HG03097 (cell line): ENCODE measurements around the gene CHST1.

Experiments used
- ATAC-seq: cut with Tn5 transposase; IDR thresholded peaks from one replicate; pipeline ENCODE4 v1.9.1; 2021; ENCODE audit not compliant: unreplicated experiment, low FRiP score

Gene CHST1, protein sequence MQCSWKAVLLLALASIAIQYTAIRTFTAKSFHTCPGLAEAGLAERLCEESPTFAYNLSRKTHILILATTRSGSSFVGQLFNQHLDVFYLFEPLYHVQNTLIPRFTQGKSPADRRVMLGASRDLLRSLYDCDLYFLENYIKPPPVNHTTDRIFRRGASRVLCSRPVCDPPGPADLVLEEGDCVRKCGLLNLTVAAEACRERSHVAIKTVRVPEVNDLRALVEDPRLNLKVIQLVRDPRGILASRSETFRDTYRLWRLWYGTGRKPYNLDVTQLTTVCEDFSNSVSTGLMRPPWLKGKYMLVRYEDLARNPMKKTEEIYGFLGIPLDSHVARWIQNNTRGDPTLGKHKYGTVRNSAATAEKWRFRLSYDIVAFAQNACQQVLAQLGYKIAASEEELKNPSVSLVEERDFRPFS

DNA sequence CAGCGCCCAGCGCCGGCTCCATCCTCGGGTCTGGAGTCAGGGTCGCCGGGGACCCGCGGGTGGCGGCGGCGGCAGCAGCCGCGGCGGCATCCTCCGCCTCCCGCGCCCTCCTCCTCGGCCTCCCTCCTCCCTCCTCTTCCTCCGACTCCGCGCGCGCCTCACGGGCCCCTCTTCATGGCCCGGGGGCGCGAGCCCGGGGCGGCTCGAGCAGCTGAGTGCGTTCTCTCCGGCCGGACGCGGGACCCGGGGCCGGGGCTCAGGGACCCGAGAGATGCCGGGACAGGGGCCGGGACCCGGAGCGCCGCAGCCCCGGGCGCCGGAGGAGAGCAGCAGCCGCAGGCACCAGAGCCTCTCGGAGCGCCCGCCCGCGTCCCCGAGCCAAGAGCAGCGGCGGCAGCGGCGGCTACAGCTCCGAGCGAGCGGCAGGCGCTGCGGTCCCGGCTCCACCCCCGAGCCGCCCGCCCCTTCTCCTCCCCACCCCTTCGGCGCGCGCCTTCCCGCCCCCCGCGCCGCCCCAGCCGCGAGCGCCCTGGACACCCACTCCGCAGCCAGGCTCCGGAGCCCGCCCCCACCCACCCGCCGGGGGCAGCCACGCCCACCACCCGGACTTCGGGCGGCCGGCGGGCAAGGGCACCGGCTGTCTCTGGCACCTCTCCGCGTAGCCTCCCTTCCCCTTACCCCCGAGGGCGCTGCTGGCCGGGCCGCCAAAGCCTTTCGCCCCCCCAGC, at the start of gene CHST1:
Gene CHST1 (minus strand): TSS at position 417 of the 727 bp plus-strand sequence. CDS start 14,699 bp downstream, outside the sequence.
- no peak for ATAC-seq

DNA sequence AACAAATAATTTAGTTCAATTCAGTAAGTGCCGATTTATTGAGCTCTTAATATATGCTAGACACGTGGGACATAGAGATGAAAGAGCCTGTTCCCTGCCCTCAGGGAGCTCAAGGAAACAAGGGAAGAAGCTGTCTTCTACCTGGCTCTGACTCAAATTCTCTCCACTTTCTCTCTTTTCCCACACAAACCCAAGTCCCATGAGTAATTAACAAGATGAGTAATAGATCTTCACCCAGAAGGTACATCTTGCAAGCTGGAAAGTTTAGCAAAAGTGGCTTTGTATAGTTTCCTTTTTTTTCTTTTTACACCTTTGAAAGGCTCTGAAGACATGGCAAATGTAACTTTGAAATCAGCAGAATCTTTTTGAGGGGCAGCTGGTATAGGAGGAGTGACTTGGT, 48.2 kb upstream of the CHST1 start:
- no peak for ATAC-seq

DNA sequence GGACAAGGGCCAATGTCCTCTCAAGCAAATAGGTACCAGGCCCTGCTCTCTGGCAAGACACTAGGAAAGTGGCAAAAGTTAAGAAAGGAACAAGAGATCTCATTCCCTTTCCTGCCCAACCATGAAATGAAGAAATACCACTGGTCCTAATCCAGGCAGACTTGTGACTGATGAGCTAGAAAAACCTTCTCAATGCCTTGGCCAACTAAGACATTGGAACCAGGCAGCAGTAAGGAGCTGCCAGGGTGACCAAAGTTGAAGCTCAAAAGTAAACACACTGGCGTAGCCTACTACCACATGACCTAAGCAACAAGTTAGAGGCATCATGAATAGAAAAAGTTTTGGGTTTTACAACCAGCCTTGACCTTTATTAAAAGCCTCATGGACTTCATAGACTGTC, 45.1 kb upstream of the CHST1 start:
- no peak for ATAC-seq

DNA sequence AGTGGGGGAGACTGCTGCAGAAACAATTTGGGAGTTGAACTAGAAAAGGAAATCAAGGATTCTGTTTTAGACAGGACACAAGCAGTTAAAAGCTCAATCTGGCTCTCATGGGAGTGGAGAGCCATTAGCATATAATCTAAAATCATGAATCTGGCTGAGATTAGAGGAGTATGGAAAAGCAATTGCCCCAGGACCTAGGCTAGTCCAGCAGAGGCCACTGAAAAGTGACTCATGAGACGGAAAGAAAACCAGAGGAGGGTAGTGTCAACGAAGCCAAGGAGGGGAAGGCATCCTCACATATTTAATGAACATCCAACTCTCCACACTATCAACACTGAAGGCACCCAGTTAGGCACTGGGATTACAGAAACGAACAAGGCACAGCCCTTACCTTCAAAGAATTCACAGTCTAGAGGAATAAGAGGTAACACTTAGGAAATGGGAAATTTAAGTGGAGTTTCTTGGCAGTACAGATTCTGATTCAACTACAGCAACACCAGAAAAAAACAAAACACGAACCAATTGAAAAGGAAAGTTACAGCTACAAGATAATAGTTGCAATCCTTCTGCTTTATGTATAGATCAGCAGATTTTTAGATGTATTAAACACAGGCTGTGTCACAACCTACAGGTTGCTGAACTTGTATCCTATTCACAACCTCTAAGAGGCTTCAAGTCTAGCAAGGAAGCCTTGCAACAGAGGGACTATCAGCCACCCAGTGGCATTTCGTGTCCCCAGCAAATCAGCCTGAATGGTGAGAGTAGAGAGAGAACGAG, 43.7 kb upstream of the CHST1 start:
- no peak for ATAC-seq

DNA sequence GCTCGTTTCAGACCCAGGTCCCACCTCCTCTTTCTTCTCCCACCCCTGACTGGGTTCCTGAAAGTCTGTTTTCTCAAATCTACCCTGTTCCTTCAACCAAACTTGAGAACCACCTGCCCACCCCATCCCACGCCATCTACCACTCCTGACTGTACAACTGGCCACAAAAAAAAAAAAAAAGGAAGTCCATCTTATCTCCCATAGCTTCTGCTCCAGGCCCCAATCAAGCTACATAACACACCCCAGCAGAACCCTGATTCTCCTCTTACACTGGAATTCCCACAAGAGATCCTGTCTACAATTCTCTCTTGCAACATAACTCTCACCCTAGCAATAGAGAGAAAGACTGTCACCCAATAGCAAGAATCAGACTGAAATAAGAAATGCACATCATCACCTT, 39.2 kb upstream of the CHST1 start:
- no peak for ATAC-seq

DNA sequence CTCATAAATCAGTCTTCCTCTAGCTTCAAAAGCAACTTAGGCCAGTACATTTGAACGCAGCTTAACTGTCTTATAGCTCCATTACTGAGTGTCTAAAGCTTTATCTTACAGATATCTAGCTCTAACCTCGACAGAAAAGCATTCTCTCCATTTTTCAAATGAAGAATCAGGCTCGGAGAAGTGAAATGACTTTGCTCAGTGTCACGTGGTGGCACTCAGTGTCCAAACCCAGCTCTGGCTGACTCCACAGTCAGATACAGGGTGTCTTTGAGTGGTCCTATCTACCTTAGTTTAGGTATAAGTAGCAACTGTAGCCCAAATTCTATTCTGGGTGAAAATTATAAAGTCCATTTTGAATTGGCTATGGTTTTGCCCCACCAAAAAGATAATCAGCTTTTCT, 38.7 kb upstream of the CHST1 start:
- ATAC-seq = no peak

DNA sequence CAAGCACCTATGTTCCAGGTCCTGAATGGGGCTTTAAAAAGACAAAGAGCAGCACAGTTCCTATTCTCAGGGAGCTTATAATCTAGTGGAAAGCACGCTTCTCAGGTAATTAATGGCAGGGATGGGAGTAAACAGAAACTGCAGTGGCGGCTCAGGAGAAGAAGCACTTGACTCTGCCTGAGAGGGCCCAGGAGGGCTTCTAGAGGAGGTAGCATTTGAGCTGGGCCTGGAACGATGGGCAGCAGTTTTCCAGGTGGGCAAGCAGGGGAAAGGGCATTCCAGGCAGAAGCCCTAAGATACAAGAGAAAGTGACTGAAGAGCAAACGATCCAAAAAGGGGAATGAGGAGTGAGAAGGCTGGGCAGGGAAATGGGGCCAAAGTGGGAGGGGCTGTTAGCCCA, 37.1 kb upstream of the CHST1 start:
- no peak for ATAC-seq

DNA sequence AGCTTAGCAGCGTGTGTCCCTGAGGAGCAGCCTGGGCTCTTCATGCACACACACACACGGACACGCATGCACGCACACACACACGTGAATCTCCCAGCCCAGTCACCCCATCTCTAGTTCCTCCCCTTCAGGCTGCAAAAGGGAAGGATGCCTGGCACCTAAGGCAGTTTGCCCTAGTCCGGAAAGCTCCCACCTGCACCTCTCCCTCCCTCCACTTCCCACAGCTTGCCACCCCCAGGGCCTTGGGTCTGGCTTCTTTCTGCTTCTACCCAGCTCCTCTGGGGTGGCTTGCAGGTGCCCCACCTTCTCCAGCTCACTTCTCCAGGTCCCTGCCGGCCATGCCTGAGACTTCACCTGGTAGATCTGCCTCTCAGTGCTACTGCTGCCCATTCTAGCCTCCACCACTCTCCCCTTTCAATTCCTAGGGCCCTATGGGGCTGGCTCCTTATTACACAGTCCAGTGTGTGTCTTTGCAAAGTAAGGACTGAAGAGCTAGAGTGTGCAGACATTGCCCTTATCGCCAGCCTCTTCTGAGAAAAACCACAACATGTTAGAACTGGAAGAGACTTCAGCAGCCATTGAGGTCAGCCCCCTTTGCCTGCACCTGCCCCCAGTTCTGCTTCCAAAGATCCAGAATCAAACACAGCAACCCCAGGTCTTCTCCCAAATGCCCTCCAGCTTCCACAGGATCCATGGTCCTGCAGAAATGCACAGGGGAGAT, 33.5 kb upstream of the CHST1 start:
- ATAC-seq = no peak

DNA sequence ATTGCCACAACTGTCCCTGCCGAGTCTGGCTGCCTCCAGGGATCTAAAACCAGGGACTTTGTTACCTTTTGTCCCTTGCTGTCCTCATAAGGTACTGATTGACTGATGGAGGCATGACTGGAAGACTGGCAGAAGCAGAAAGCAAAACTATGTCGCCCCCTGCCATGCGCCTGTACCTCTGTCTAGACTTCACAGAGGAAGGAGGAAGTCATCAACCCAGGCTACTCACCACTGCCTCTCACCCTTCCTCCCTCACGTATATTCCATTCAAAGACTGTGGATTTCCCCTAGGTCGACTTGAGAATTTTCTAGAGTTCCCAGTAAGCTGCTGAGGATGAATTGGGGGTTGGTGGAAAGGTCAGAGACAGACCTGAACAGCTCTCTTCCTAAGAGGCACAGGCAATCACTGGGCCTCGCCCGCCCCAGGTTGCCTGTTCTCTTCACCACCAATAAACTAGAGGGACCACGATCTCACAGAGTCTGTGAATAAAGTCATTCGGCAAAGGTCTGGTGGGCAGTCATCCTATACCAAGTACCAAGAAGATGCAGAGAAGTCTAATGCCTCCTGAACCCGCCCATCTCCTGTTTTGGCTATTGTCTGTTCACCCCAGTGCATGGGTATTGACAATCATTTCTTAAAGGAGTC, 27.5 kb upstream of the CHST1 start:
- ATAC-seq = no peak

DNA sequence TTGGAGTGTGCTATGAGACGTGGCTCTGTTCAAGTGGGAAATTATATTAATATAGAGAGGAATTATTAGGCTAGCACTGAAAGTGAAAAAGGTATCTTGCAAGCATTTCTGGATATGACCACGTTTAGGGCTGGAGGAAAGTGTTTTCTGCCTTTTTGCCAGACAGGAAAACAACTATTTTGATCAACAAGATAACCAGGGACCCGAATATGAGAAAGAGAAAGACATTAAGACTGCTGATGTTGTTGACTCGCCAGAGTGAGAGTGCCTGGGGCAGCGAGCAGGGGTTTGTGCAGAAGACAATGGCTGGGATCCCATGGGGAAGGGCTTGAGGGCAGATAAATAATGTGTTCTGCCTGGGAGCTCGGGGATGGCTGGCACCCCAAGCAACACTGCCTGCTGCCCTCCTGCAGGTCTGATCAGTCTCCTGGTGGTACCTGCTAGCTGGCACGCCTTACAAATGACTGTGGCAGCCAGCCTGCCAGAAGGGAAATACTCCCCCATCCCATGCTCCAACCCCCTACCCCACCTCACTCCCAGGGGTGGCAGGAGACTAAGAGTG, 23.1 kb upstream of the CHST1 start:
- ATAC-seq = no peak

DNA sequence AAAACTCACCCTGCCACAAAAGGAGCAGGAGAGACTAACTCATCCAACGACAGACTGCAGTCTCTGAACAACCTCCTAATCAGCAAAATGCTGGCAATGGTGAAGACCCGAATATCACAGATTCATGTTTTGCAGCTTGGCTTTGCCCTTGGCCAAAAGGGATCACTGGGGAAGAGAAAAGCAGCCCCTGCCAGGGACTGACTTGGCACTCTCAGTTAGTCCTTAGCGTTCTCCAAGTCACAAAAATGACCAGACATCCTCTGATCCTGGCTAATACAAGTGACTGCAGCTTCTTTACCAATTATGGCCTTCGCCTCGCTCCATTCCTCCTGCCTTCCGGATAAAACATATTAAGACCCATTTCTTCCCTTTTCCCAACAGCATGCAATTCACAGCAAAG, 22.4 kb upstream of the CHST1 start:
- no peak for ATAC-seq

DNA sequence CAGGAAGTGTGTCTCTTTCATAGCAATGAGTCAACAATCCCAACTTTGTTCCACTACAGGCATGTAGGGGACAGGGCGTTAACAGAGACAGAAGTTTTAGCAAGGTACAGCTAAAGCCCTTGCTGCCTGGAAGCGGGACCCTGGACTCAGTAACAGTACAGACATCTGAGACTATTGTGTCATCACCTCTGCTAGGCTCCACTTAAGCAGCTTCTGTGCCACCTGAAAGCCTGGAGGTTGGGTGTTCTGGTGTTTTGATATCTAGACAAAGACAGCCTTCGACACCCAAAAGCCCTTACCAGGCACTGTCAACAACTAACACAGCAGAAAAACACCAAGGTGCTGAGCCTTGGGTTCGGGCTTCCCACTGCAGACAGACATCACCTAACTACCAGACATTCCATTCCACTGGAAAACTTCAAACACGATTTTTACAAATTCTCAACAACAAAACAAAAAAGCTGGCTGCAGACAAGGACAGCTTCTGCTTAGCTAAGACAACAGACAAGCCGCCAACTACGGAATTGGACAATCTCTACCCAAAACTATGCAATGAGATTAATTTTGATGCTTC, 20.6 kb upstream of the CHST1 start:
- no peak for ATAC-seq

DNA sequence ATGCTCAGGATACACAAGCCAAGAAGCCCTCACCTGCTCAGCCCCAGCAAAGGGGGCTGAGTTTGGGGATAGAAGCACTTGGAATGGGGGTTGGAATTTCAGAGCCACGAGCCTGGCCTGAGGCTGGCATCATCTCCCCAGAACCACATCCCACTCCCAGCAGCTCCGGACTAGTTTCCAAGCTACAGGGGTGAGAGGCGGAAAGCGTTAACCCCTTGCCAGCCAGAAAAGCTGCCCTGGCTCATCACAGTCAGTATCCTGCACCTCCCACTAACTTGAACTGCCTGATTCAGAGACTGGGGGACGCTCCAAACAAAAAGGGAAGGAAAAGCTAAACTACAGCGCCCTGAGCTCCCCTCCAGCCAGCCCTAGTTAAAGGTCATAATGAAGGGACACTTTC, 19.0 kb upstream of the CHST1 start:
- ATAC-seq = no peak

DNA sequence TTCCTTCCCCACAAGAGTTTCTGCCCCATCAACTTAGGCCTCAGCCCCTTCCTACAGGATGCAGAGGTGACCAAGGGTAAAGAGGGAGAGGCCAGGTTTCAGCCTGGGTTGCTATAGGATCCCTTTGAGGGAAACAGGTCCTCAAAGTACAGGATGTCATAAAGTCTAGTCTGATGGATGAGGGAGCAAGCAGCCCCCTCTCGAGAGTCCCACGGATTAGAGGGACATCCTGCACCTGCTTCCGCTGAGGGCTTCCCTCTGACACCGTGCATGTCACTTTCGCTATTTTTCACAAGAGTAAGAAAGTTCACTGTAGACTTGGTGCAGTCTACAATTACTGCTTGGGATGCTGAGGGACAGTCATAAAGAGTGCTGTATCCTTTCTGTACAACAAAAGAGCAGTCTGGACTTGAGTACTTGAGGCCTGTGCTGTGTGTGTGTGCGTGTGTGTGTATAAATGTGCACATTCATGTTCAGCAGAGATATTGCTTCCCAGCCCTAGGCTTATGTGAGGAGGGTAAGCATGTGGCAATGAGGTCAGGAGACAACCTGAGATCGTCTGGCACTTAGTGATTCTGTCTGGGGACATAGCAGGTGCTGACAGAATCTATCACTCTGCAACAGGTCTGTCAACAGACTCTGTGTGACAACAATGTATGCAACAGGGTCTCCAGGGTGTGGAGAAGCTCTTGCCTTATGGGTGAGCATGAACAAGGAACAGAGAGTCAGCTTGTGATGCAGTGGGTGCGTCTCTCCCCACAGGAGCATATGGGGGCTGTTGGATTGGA, 18.0 kb upstream of the CHST1 start:
- ATAC-seq = no peak

DNA sequence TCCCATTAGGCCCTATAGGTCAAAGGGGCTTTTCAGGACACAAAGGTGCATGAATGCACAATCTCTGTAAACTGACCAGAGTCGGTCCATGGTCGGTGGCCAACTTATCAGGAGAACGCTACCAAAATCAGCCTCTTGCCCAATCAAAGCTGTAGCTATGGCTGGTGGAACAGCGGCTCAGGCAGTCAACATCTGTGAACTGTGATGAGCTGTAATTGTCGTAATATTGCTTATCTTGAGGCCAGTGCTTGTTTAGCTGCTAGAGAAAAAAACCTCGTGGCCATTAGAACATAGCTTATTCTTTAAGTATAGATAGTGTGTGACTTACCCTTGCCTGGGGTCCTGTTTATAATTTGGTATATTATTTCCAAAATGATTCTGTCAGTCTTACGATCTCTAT, 14.4 kb upstream of the CHST1 start:
- ATAC-seq = no peak

DNA sequence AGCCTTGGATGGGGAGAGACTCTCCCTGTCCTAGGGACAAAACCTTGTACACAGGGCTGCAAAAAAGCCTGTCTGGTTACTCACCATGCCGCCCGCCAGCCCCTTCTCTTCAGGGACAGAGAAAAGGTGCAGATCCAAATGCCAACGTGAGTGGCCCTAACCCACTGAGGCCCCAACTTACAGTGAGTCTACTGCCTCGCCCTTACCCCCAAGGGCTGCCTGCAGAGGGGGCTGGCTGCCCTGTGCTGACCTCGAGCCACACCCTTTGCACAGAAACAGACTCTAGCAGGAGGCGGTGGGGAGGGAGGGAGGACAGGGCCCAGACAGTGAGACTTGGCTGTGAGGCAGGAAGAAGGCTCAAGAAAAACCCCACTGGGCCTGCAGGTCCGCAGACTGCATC, 13.6 kb upstream of the CHST1 start:
- ATAC-seq = no peak

DNA sequence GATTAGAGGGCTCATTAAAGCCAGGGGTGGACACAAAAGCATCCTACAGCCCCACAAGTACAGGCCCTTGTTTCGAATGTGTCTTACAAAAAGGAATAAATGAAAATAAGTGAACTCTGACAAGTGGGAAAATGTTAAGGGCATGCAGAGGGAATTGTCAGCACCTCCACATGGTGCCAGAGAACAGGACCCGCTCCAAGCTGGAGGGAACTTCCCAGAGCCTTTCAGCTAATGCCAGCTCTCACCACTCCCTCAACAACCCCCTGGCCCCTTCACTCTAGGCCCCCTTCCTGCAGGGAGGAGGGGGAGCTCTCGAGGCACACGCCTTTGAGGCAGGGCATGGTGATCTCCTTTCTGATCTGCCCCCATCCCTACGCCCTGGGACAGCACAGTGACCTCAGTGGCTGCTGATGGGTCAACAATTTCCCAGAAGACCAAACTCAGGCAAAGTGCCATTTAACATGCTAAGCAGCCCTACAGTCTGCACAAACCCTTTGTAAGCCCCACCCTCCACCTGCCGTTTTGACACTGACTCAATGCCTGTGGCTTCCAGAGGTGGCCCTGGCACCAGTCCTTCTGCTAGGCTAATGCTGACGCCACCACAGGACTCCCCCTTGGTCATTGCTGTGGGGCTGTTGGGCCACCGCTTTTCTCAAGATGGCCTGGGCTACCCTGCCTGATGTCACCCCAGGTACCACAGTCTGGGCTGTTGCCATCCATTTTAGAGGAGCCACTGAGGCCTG, 12.5 kb upstream of the CHST1 start:
- ATAC-seq = no peak

DNA sequence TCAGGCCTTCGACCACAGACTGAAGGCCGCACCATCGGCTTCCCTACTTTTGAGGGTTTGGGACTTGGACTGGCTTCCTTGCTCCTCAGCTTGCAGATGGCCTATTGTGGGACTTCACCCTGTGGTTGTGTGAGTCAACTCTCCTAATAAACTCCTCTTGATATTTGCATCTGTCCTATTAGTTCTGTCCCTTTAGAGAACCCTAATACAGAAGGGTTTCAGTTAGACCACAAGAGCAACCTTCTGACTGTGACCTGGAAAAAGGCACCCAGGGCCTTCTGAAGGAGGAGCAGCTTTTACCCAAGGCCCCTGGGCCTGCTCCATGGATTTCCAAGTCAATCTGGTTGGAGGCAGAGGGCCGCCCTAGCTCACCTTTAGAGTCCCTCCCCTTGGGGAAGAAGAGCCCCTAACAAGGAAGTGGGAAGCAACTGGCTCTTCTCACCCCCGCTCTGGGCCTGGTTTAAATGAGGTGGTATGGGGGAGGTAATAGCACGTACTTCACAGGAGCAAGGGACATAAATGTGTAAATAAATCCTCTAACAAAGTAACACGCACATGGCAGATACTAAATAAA, 11.2 kb upstream of the CHST1 start:
- ATAC-seq = no peak
